GM21526 (cell line): Measurements from ENCODE around the gene LRRC27.

Experiments
- ATAC-seq: cut with Tn5 transposase; IDR thresholded peaks from one replicate; pipeline ENCODE4 v1.9.1; 2021; ENCODE audit warnings: moderate library complexity; ENCODE audit not compliant: unreplicated experiment, low FRiP score

The LRRC27 gene

GRCh38 chr10:132408823-132409666, 77.1 kb downstream of the LRRC27 start:
- ATAC-seq = no peak

DNA sequence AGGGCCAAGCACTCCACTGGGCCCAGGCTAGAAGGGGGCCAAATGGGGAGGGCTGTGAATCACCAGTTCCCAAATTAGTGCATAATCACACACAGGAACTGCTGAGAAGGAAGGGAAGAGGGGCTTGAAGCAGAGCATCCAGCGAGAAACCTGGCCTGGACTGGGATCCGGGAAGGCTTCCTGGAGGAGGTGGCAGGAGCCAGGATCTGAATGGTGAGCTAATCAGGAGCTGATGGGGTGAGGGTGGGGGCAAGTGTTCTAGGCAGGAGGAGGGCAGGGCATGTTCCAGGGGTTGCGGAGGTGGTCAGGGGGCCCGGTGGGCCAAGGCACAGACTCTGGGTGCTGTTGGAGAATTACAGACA, 77.7 kb downstream of the LRRC27 start:
- no peak for ATAC-seq

- ATAC-seq = no peak
Observed at GRCh38 chr10:132410056-132410778, 78.2 kb downstream of the LRRC27 start.

- ATAC-seq = no peak
Observed at GRCh38 chr10:132410779-132411532, 79.0 kb downstream of the LRRC27 start.

GRCh38 chr10:132411561-132412253, 79.7 kb downstream of the LRRC27 start:
- ATAC-seq = no peak

DNA sequence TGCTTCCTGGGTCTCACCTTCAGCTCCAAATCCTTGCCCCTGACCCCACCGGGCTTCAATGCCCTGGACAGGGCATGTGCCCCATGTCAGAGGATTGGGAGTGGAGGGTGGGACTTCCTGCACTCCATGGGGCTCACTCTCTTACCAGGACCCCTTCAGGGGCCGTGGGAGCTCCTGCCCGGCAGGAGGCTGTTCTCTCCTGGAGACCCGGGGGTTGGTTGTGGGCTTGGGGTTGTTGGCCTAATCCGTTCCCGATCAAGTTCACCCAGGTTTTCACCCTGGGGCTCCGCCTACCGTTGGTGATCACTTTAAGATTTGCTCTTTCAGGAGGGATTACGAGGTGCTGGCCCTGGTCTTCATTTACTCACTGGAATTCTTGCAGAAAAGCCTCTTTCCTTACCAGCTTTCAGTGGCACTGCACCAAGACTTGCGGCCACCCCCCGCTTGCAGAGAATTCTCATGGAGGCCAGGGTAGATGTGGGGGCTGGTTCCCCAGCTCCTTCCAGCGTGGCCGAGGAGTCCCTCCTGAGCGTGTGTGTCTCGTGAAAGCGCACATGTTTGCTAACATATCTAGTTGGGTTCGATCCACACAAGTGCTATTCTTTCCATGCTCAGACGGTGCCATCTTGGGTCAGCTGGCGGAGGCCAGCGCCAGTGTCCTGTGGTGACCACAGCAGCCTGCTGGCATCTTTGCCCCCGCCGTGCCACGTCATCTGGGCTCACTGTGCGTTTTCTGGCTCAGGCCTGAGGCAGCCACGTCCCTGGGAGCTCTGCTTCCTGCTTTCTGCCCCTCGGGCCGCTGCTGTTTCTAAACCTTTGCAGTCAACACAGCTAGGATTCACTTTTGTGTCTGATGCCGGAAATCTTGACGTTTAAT, 80.6 kb downstream of the LRRC27 start:
- ATAC-seq = no peak

- no peak for ATAC-seq
Observed at GRCh38 chr10:132413226-132414205, 81.5 kb downstream of the LRRC27 start.

- no peak for ATAC-seq
Observed at GRCh38 chr10:132414402-132415016, 82.5 kb downstream of the LRRC27 start.

GRCh38 chr10:132415255-132415654, 83.3 kb downstream of the LRRC27 start:
- ATAC-seq = no peak

GRCh38 chr10:132415956-132416355, 84.0 kb downstream of the LRRC27 start:
- ATAC-seq = no peak

- no peak for ATAC-seq
Observed at GRCh38 chr10:132416566-132417256, 84.7 kb downstream of the LRRC27 start.

DNA sequence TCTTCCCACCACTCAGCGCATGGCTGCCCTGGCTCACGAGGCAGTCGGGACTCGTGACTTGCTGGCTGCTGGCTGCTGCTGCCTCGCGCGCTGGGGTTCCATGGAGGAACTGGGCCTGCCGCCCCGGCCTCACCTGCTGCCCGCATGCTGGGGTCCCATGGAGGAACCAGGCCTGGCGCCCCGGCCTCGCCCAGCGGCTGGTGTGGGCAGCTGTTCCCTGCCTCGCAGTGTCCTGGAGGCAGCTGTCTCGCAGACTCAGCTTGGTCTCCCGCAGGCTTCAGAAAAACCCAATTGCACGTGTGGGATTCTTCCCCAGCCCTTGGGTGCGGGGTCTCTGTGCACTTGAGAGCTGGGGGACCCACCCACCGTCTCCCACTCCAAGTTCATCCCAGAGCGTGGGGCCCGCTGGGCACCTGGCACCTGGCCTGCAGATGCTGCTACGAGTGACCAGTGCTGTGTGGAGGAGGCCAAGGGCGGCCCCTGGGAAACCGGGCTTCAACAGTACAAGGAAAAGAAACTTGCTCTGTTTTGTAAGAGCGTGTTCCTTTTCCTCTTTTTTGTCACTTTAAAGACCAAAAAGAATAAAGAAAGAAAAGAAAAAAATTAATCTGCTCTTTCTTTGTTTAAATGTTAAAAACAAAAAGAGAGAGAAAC, 85.4 kb downstream of the LRRC27 start:
- no peak for ATAC-seq

- no peak for ATAC-seq
Observed at GRCh38 chr10:132417957-132418441, 86.0 kb downstream of the LRRC27 start.

- no peak for ATAC-seq
Observed at GRCh38 chr10:132418527-132419416, 86.8 kb downstream of the LRRC27 start.

DNA sequence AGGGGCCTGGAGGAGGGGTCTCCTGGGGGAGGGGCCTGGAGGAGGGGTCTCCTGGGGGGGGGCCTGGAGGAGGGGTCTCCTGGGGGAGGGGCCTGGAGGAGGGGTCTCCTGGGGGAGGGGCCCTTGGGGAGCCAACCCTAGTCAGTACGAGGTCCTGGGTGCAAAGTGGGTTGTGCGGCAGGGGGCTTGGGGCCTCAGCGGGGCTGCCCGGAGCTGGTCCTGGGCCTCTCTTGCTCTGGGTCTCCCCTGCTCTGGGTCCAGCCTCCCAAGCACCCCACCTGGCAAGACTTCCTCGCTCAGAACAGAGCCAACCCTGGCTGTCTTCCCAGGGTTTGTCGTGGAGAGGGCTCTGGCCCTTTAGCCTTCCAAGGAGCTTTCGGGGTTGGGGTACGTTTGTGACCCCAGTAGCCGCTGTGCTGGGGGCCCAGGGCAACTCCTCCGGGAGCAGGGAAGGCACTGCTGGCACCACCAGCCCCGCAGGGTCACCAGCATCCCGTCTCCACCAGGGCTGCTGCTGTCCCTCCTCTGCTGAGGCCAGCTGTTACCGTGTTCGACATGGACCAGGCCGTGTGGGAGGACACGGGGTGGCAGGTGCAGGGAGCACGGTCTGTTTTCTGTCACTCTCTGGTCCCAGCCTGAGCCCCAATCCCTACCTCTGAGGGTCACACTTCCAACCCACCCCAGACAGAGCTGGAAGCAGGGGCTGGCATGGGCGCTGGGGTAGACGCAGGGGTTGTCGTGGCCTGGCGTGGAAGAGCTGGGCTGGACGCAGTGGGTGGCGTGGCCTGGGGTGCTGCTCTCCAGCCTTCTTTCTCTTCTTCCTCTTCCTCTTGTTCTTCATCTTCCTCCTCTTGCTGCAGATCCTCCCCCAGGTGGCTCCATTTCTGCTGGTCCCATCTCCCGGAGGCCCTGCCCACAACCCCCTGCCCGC, 87.8 kb downstream of the LRRC27 start:
- ATAC-seq = no peak
